ENCODE results near the gene SLC45A1.

The SLC45A1 gene

DNA sequence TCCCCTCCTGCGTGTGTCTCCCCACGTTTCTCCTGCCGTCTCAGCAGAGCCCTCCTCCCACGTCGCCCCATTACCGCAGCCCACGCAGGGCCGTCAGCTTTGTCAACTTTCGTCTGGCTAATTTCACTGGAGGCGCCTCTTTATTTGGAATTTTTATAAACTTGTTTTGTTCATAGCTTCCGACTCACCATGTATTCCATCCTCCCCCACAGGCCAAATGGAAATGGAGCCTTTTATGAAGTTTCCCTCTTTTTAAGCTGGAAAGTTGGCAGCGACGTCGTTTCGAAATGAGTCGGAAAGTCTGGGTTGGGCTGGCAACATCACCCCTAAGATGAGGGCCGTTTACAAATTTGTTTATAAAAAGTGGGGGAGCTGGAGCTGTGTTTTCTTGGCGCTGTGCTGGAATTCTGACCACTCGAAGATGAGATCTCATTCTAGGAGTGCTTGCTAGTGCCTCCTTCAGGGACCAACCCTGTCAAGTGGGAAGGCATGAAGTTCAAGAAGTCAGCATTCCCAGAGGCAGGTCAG, 23.7 kb upstream of the SLC45A1 start:
- DNase-seq (ENCODE audit: low read depth) = no peak
- no peak for TF ChIP-seq CTCF (conservative IDR thresholded peaks at IDR 0.05; ENCODE audit: control insufficient read depth, insufficient read depth, low read depth, low read length)
- no peak overlapping the region for H3K4me3 ChIP-seq (ENCODE audit: control insufficient read depth, low read depth, low read length)

GRCh38 chr1:8297245-8297644, 20.7 kb upstream of the SLC45A1 start:
- H3K4me3 ChIP-seq (ENCODE audit: control insufficient read depth, low read depth, low read length) = no peak overlapping the region
- no peak for TF ChIP-seq CTCF (conservative IDR thresholded peaks at IDR 0.05; ENCODE audit: control insufficient read depth, insufficient read depth, low read depth, low read length)
- no peak for DNase-seq (ENCODE audit: low read depth)

GRCh38 chr1:8299963-8300362, 18.0 kb upstream of the SLC45A1 start:
- DNase-seq (ENCODE audit: low read depth) = no peak
- H3K4me3 ChIP-seq (ENCODE audit: control insufficient read depth, low read depth, low read length) = no peak overlapping the region
- TF ChIP-seq CTCF (conservative IDR thresholded peaks at IDR 0.05; ENCODE audit: control insufficient read depth, insufficient read depth, low read depth, low read length) = no peak

- TF ChIP-seq CTCF (conservative IDR thresholded peaks at IDR 0.05; ENCODE audit: control insufficient read depth, insufficient read depth, low read depth, low read length) = no peak
- no peak overlapping the region for H3K4me3 ChIP-seq (ENCODE audit: control insufficient read depth, low read depth, low read length)
- no peak for DNase-seq (ENCODE audit: low read depth)
Measured at GRCh38 chr1:8302081-8302956, 15.6 kb upstream of the SLC45A1 start.

GRCh38 chr1:8303141-8303540, 14.8 kb upstream of the SLC45A1 start:
- no peak for TF ChIP-seq CTCF (conservative IDR thresholded peaks at IDR 0.05; ENCODE audit: control insufficient read depth, insufficient read depth, low read depth, low read length)
- H3K4me3 ChIP-seq (ENCODE audit: control insufficient read depth, low read depth, low read length) = no peak overlapping the region
- DNase-seq (ENCODE audit: low read depth) = peak; percentile 30

DNA sequence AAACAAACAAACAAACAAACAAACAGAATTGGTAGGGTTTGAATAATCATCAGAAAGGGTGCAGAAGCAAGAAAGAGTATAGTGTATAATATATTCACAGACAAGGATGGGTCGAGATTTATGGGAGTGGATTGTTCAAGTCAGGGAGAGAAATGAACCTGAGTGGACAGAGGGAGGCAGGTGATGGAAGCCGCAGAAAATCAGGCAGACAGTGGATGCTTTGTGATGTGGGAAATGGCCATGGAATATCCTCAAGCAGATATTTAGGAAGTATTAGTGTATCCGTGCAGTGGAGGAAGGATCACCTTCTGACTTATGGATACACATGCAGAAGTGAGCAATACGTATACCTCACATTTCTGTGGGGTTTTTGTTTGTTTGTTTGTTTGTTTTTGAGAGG, 14.0 kb upstream of the SLC45A1 start:
- H3K4me3 ChIP-seq (ENCODE audit: control insufficient read depth, low read depth, low read length) = no peak overlapping the region
- no peak for DNase-seq (ENCODE audit: low read depth)

More for the DNA sequence above, 14.0 kb upstream of the SLC45A1 start:
- TF ChIP-seq CTCF (conservative IDR thresholded peaks at IDR 0.05; ENCODE audit: control insufficient read depth, insufficient read depth, low read depth, low read length) = no peak

All from fibroblast of mammary gland (primary cell).